H1 (cell line): Measurements from ENCODE around the gene DEXI. TPM values are rescaled to one million over a fixed set of nuclear protein-coding genes. Genes with fewer than 3 reads are reported as not detected.

Experiments
- CTCF ChIA-PET: fragments of 300-600 bp; sonication (Branson Sonifier 250); formaldehyde crosslinking; loops from one replicate; lab custom pipeline; 2021; ENCODE audit not compliant: partially characterized antibody; lab: Charles Lee
- POLR2A ChIA-PET: fragments of 300-600 bp; sonication (Branson Sonifier 250); formaldehyde crosslinking; loops from one replicate; lab custom pipeline; 2021; ENCODE audit warnings: inconsistent platforms; ENCODE audit not compliant: partially characterized antibody; lab: Charles Lee
- DNase-seq, 2 experiments: peaks; one replicate each; pipeline versions ENCODE4 v3.0.0 to v3.0.0-alpha.2; 2010 to 2022; ENCODE audit warnings: low spot score in 2 of 2, low read depth in 1 of 2, mixed read lengths in 1 of 2
- FAIRE-seq: peaks from 2 replicates; lab custom pipeline; 2011; peaks lifted over from hg19 to GRCh38; lab: Jason Lieb, UNC
- H2AFZ ChIP-seq: 2 replicates; pipeline ENCODE4 v1.8.1; 2012; ENCODE audit warnings: low read length, inconsistent platforms
- H2AK5ac ChIP-seq: 2 replicates; pipeline ENCODE4 v1.6.1; 2013; ENCODE audit warnings: low read depth, low read length
- H2BK120ac ChIP-seq: replicated peaks from 2 replicates; pipeline ENCODE3; 2013; ENCODE audit warnings: low read depth, low read length, inconsistent platforms
- H2BK12ac ChIP-seq: 2 replicates; pipeline ENCODE4 v1.6.1; 2013; ENCODE audit warnings: low read depth, low read length
- H2BK15ac ChIP-seq: 2 replicates; pipeline ENCODE4 v1.6.1; 2013; ENCODE audit warnings: low read length
- H2BK20ac ChIP-seq: 2 replicates; pipeline ENCODE4 v1.6.1; 2013; ENCODE audit warnings: low read length
- H2BK5ac ChIP-seq: 2 replicates; pipeline ENCODE4 v1.6.1; 2013; ENCODE audit warnings: low read depth, low read length
- H3K14ac ChIP-seq: 2 replicates; pipeline ENCODE4 v1.6.1; 2013; ENCODE audit warnings: inconsistent platforms; ENCODE audit not compliant: insufficient read length
- H3K18ac ChIP-seq: 2 replicates; pipeline ENCODE4 v1.6.1; 2013; ENCODE audit warnings: low read length; ENCODE audit errors: extremely low read depth
- H3K23ac ChIP-seq: 2 replicates; pipeline ENCODE4 v1.6.1; 2013; ENCODE audit warnings: inconsistent platforms; ENCODE audit not compliant: insufficient read length
- H3K23me2 ChIP-seq: 2 replicates; pipeline ENCODE4 v1.6.1; 2013; ENCODE audit warnings: low read depth, low read length
- H3K27ac ChIP-seq: 2 replicates; pipeline ENCODE4 v1.6.1; 2011; ENCODE audit warnings: low read depth, low read length, inconsistent platforms
- H3K27me3 ChIP-seq, 4 experiments: replicated peaks in 1 of 4; 1 replicate in 1 of 4; 2 replicates in 3 of 4; pipeline versions ENCODE4 v1.6.1 to v1.8.1; 2011 to 2013; ENCODE audit warnings: low read length in 3 of 4, mild to moderate bottlenecking in 3 of 4, inconsistent platforms in 2 of 4, mixed read lengths in 2 of 4, moderate library complexity in 1 of 4; ENCODE audit not compliant: control insufficient read depth in 3 of 4, insufficient read depth in 3 of 4; ENCODE audit errors: extremely low read depth in 1 of 4
- H3K36me3 ChIP-seq, 4 experiments: 2 replicates each; pipeline versions ENCODE4 v1.6.1 to v1.8.1; 2011 to 2013; ENCODE audit warnings: mild to moderate bottlenecking in 4 of 4, low read length in 3 of 4, moderate library complexity in 2 of 4, control low read depth in 1 of 4, inconsistent platforms in 1 of 4; ENCODE audit not compliant: insufficient read depth in 4 of 4, control insufficient read depth in 2 of 4
- H3K4ac ChIP-seq: replicated peaks from 2 replicates; pipeline ENCODE3; 2013; ENCODE audit warnings: low read length, low read depth, mixed read lengths, inconsistent platforms; ENCODE audit not compliant: insufficient read length
- H3K4me1 ChIP-seq, 4 experiments: replicated peaks in 1 of 4; 1 replicate in 1 of 4; 2 replicates in 3 of 4; pipeline versions ENCODE4 v1.6.1 to v1.8.1; 2011 to 2013; ENCODE audit warnings: low read length in 3 of 4, inconsistent platforms in 2 of 4, mixed read lengths in 1 of 4; ENCODE audit not compliant: insufficient read depth in 4 of 4, control insufficient read depth in 3 of 4
- H3K4me2 ChIP-seq, 2 experiments: 2 replicates each; pipeline versions ENCODE4 v1.6.1 to v1.8.1; 2011 to 2013; ENCODE audit warnings: low read depth in 2 of 2, low read length in 2 of 2, control low read depth in 1 of 2, inconsistent platforms in 1 of 2, mild to moderate bottlenecking in 1 of 2; ENCODE audit not compliant: insufficient read depth in 1 of 2
- H3K4me3 ChIP-seq, 4 experiments: fragments of 200-600, 300-600 bp in 1 of 4; sonication (generic), shearing (Covaris generic), sonication (Bioruptor Twin) in 1 of 4; 2 replicates each; pipeline versions ENCODE4 v1.5.1 to v1.8.1; 2011 to 2016; ENCODE audit warnings: low read length in 4 of 4, low read depth in 3 of 4, control low read depth in 2 of 4, inconsistent platforms in 2 of 4, mild to moderate bottlenecking in 2 of 4, mixed read lengths in 1 of 4, moderate library complexity in 1 of 4; ENCODE audit not compliant: insufficient read depth in 2 of 4; ENCODE audit errors: extremely low read depth in 1 of 4
- H3K56ac ChIP-seq: replicated peaks from 2 replicates; pipeline ENCODE3; 2013; ENCODE audit warnings: low read depth, mild to moderate bottlenecking, mixed read lengths, low read length, inconsistent platforms; ENCODE audit not compliant: insufficient read length
- H3K79me1 ChIP-seq: 2 replicates; pipeline ENCODE4 v1.6.1; 2013; ENCODE audit warnings: low read depth, low read length, control low read depth
- H3K79me2 ChIP-seq, 2 experiments: 2 replicates each; pipeline versions ENCODE4 v1.6.1 to v1.8.1; 2012 to 2013; ENCODE audit warnings: low read length in 2 of 2, mild to moderate bottlenecking in 2 of 2, inconsistent platforms in 1 of 2; ENCODE audit not compliant: insufficient read depth in 2 of 2, control insufficient read depth in 1 of 2
- H3K9ac ChIP-seq, 4 experiments: replicated peaks in 1 of 4; 1 replicate in 1 of 4; 2 replicates in 3 of 4; pipeline versions ENCODE4 v1.6.1 to v1.8.1; 2011 to 2013; ENCODE audit warnings: low read depth in 3 of 4, low read length in 3 of 4, control low read depth in 2 of 4, mild to moderate bottlenecking in 2 of 4, moderate library complexity in 2 of 4, inconsistent platforms in 1 of 4; ENCODE audit errors: extremely low read depth in 1 of 4
- H3K9me3 ChIP-seq, 2 experiments: 2 replicates each; pipeline versions ENCODE4 v1.6.1 to v1.8.1; 2012 to 2013; ENCODE audit warnings: mild to moderate bottlenecking in 2 of 2, moderate library complexity in 2 of 2, control low read depth in 1 of 2, inconsistent platforms in 1 of 2, low read depth in 1 of 2, low read length in 1 of 2, mixed read lengths in 1 of 2; ENCODE audit not compliant: insufficient read depth in 2 of 2
- H4K20me1 ChIP-seq, 2 experiments: replicated peaks in 1 of 2; 2 replicates each; pipeline versions ENCODE3 to v1.8.1; 2011 to 2013; ENCODE audit warnings: inconsistent platforms in 2 of 2, low read length in 2 of 2, mild to moderate bottlenecking in 1 of 2; ENCODE audit not compliant: insufficient read depth in 2 of 2, control insufficient read depth in 1 of 2
- H4K5ac ChIP-seq: 2 replicates; pipeline ENCODE4 v1.6.1; 2013; ENCODE audit warnings: low read length, low read depth, mixed read lengths, inconsistent platforms; ENCODE audit not compliant: insufficient read length
- H4K8ac ChIP-seq: 2 replicates; pipeline ENCODE4 v1.8.0; 2013; ENCODE audit warnings: mild to moderate bottlenecking, moderate library complexity, low read length, inconsistent platforms; ENCODE audit not compliant: insufficient read depth; ENCODE audit errors: extremely low read depth
- H4K91ac ChIP-seq: replicated peaks from 2 replicates; pipeline ENCODE3; 2013; ENCODE audit warnings: low read length, mixed read lengths, inconsistent platforms; ENCODE audit not compliant: insufficient read length
- CBX8 ChIP-seq: fragments of 300-800, 300-1000 bp; sonication (generic); IDR thresholded peaks from 2 replicates; pipeline ENCODE4 v1.7.1; 2016; ENCODE audit warnings: low read depth, low read length, borderline replicate concordance
- EP300 ChIP-seq, 2 experiments: IDR thresholded peaks; 1 replicate in 1 of 2; 2 replicates in 1 of 2; pipeline ENCODE4 v1.6.1; 2011 to 2012; ENCODE audit warnings: low read depth in 2 of 2, low read length in 2 of 2, mild to moderate bottlenecking in 2 of 2, borderline replicate concordance in 1 of 2, inconsistent platforms in 1 of 2, moderate library complexity in 1 of 2
- EZH2 ChIP-seq: fragments of 200-600 bp; sonication (generic); IDR thresholded peaks from 2 replicates; pipeline ENCODE4 v1.7.1; 2012; ENCODE audit warnings: low read depth, mild to moderate bottlenecking, moderate library complexity, low read length, inconsistent platforms; ENCODE audit not compliant: severe bottlenecking
- GTF2F1 ChIP-seq: IDR thresholded peaks from 2 replicates; pipeline ENCODE4 v1.6.1; 2012; ENCODE audit warnings: low read depth, low read length, improper control_type of control experiment, borderline replicate concordance
- JUN ChIP-seq: IDR thresholded peaks from 2 replicates; pipeline ENCODE4 v1.6.1; 2011; ENCODE audit warnings: low read depth, mild to moderate bottlenecking, improper control_type of control experiment, low read length
- SP2 ChIP-seq: IDR thresholded peaks from 2 replicates; pipeline ENCODE4 v1.6.1; 2012; ENCODE audit warnings: mild to moderate bottlenecking, low read length, inconsistent platforms
- TCF12 ChIP-seq: IDR thresholded peaks from 2 replicates; pipeline ENCODE4 v1.6.1; 2011; ENCODE audit warnings: low read depth, mild to moderate bottlenecking, low read length
- WGBS, 2 experiments: shearing (Covaris generic) in 1 of 2; methylation state at CpG; one replicate each; pipeline versions ENCODE4 v1.1.6 to v1.1.7; 2013 to 2015; ENCODE audit warnings: low lambda C conversion rate in 2 of 2, mixed read lengths in 2 of 2, inconsistent platforms in 1 of 2, low coverage in 1 of 2, missing lambda C conversion rate in 1 of 2; ENCODE audit not compliant: insufficient replicate concordance in 2 of 2, insufficient coverage in 1 of 2, insufficient read length in 1 of 2; ENCODE audit errors: extremely low coverage in 1 of 2, missing lambda C conversion rate in 1 of 2; 5-methylcytosine and 5-hydroxymethylcytosine counted together
- polyA plus RNA-seq, 7 experiments: library from polyadenylated mRNA; depleted of rRNA in 3 of 7; stranded (reverse) in 5 of 7; unstranded in 2 of 7; fragments of >200 nt in 5 of 7; fragments of 200-250 nt in 2 of 7; gene quantifications; 1 replicate in 5 of 7; 2 replicates in 1 of 7; 4 replicates in 1 of 7; pipeline versions ENCODE4 v1.2.1 to v1.2.3, GENCODE V29; 2011 to 2013; ENCODE audit warnings: missing spikeins in 2 of 7, mixed read lengths in 2 of 7
- total RNA-seq: library from RNA; stranded (reverse); fragmentation: NEBNext Ultra II Directional; extraction: Animal tissue kit (Norgen Biotek cat#: 25700); gene quantifications from 2 replicates; pipeline ENCODE4 v1.2.1, GENCODE V29; 2021
- TF ChIP-seq, protein P1 (sequence below): IDR thresholded peaks from 2 replicates; pipeline ENCODE4 v1.6.1; 2012; ENCODE audit warnings: inconsistent platforms
- TF ChIP-seq, protein P2 (sequence below): IDR thresholded peaks from 2 replicates; pipeline ENCODE4 v1.6.1; 2012; ENCODE audit warnings: inconsistent platforms

Gene DEXI
- total and polyA plus RNA-seq, 2 of the 8 experiments (the other 6 are each of a cell fraction or from before 2014, with no cell fraction given), result 39.5 to 47.3 TPM

- ChIA-PET CTCF (interaction anchor here (0.6 to 1.7 kb wide), 4 partner anchors 9 to 454 kb away, joined by 3 to 5 read pairs (median 4); no protein-coding TSS in a partner anchor), POLR2A (interaction anchor here (0.6 to 0.7 kb wide), 2 partner anchors 8 to 679 kb away, joined by 3 read pairs; no protein-coding TSS in a partner anchor)
- H2BK20ac ChIP-seq, result no peak overlapping the region
- H3K9me3 ChIP-seq, result no peaks in the 10 kb centered on the region
- no peaks in the 10 kb centered on the region for H3K79me2 ChIP-seq
- H3K14ac ChIP-seq, result no peak overlapping the region
- no peak overlapping the region for H2AK5ac ChIP-seq
- no peaks in the 10 kb centered on the region for H3K23me2 ChIP-seq
- H4K20me1 ChIP-seq, result peaks cover 0 to 8% of the 10 kb centered on the region in 2 experiments
- no peak overlapping the region for H2BK15ac ChIP-seq
- H3K4me2 ChIP-seq, result no peak overlapping the region
- no peak overlapping the region for H3K56ac ChIP-seq
- FAIRE-seq (no peak), DNase-seq (no peak)
- H2AFZ ChIP-seq, result no peak overlapping the region
- WGBS, 2 experiments, result 84% methylated on average over 5 of the region's 5 CpGs; no CpG with 5 or more reads in 1 of the 2 experiments
- H3K4me1 ChIP-seq, result peaks cover 0 to 3% (median 0%) of the 10 kb centered on the region in 4 experiments; a peak in 1 of 7 replicates
- no peak overlapping the region for H3K9ac ChIP-seq
- H3K18ac ChIP-seq, result no peak overlapping the region
- no peak overlapping the region for H2BK12ac ChIP-seq
- no peak overlapping the region for H3K27ac ChIP-seq
- no peaks in the 10 kb centered on the region for H3K27me3 ChIP-seq
- TF ChIP-seq CBX8 (no peak), JUN (no peak), SP2 (no peak), EP300 (IDR thresholded peaks at IDR 0.05; ENCODE audit: borderline replicate concordance in 1 of 2, low read depth in 2 of 2, low read length in 2 of 2) (no peak), TCF12 (no peak), EZH2 (no peak), GTF2F1 (no peak)
- TF ChIP-seq, protein P1, sequence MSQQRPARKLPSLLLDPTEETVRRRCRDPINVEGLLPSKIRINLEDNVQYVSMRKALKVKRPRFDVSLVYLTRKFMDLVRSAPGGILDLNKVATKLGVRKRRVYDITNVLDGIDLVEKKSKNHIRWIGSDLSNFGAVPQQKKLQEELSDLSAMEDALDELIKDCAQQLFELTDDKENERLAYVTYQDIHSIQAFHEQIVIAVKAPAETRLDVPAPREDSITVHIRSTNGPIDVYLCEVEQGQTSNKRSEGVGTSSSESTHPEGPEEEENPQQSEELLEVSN, result no peak
- TF ChIP-seq, protein P2, sequence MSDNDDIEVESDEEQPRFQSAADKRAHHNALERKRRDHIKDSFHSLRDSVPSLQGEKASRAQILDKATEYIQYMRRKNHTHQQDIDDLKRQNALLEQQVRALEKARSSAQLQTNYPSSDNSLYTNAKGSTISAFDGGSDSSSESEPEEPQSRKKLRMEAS, result no peak
- H4K8ac ChIP-seq, result no peak overlapping the region
- H3K36me3 ChIP-seq, result peaks cover 2 to 11% (median 5%) of the 10 kb centered on the region in 4 experiments; a peak in 5 of 8 replicates
- no peaks in the 10 kb centered on the region for H3K79me1 ChIP-seq
- no peak overlapping the region for H3K4me3 ChIP-seq
- no peak overlapping the region for H2BK120ac ChIP-seq
- H4K91ac ChIP-seq, result no peak overlapping the region
- H3K23ac ChIP-seq, result no peak overlapping the region
- H2BK5ac ChIP-seq, result no peak overlapping the region
- H4K5ac ChIP-seq, result no peak overlapping the region
- H3K4ac ChIP-seq, result no peak overlapping the region
Observed at GRCh38 chr16:10926867-10927266, 15.4 kb downstream of the DEXI start.
